Measurements from ENCODE around the gene DUSP9. TPM values are rescaled to one million over a fixed set of nuclear protein-coding genes. Genes with fewer than 3 reads are reported as not detected.
"Not testable (repeated sequence)": the region's sequence is repeated elsewhere in the genome, so short reads cannot be mapped to it uniquely, and the experiment has no call there.

Gene DUSP9
- total and polyA plus RNA-seq, 12 donors, result 0.11 to 15.9 (median 0.24) TPM; not detected in 6

GRCh38 chrX:153690466-153690865 lies 43.5 kb downstream of the DUSP9 start:
- WGBS, 4 donors, result 76 to 86% methylated on average over 13 to 14 of the region's 14 CpGs; no CpG with 5 or more reads in 2 of the 4 donors
- Histone ChIP-seq H3K4me3 (no peak overlapping the region), H3K27me3 (peaks cover 4% of the 10 kb centered on the region), H3K36me3 (replicated peaks in 1 of 2) (no peaks in the 10 kb centered on the region), H3K4me1 (replicated peaks in 1 of 2) (no peaks in the 10 kb centered on the region), H3K9me3 (replicated peaks in 1 of 3) (no peaks in the 10 kb centered on the region), H3K27ac (no peak overlapping the region)
- DNase-seq, result peak in 1 of 7 donors; percentile 7
- intact Hi-C loops (cut with DNase I), result no loop called here
- TF ChIP-seq CTCF (IDR thresholded peaks at IDR 0.05) (no peak), POLR2A (IDR thresholded peaks at IDR 0.05) (no peak)

- H3K36me3 ChIP-seq (replicated peaks in 1 of 2); H3K9me3 ChIP-seq (replicated peaks in 1 of 3); intact Hi-C loops (cut with DNase I); H3K4me3 ChIP-seq; H3K4me1 ChIP-seq (replicated peaks in 1 of 2); H3K27ac ChIP-seq; H3K27me3 ChIP-seq: not testable (repeated sequence)
- DNase-seq, result peak in 1 of 7 donors; percentile 11
- 77 to 95% (median 84%) methylated on average over 4 to 21 of the region's 21 CpGs for WGBS, 4 donors
Measured at GRCh38 chrX:153691032-153691827, 44.2 kb downstream of the DUSP9 start.

GRCh38 chrX:153692003-153692402 lies 45.0 kb downstream of the DUSP9 start:
- no peaks in the 10 kb centered on the region for H3K27me3 ChIP-seq
- intact Hi-C loops (cut with DNase I), result no loop called here
- no peaks in the 10 kb centered on the region for H3K36me3 ChIP-seq (replicated peaks in 1 of 2)
- WGBS, 4 donors, result 76 to 77% methylated on average over 4 of the region's 4 CpGs; no CpG with 5 or more reads in 2 of the 4 donors
- TF ChIP-seq POLR2A (IDR thresholded peaks at IDR 0.05) (no peak), CTCF (IDR thresholded peaks at IDR 0.05) (no peak)
- no peaks in the 10 kb centered on the region for H3K9me3 ChIP-seq (replicated peaks in 1 of 3)
- H3K4me1 ChIP-seq (replicated peaks in 1 of 2), result no peaks in the 10 kb centered on the region
- no peak overlapping the region for H3K4me3 ChIP-seq
- no peak for DNase-seq
- H3K27ac ChIP-seq, result no peak overlapping the region

DNA sequence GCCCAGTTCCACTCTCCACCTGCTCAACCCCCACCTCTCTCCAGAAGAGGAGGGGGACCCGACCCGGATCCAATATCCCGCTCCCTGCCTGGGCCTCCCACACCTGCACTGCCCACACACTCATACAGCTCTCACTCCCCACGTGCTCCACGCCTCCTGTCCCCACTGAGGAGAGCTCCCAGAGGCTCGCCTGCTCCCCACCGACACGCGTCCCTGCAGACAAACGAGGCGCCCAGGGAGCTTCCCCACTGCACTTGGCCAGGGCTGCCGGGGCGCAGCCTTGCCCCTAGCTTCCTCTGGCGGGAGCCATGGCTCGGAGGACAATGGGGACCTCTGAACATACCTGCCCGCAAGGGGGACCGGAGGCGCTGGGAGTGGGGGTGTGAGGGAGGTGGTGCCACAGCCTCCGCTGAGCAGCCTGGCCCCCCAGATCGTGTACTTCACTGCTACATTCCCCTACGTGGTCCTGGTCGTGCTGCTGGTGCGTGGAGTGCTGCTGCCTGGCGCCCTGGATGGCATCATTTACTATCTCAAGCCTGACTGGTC lies 45.7 kb downstream of the DUSP9 start:
- DNase-seq, result peak in 1 of 7 donors; percentile 8
- H3K27ac ChIP-seq, result no peak overlapping the region
- H3K36me3 ChIP-seq (replicated peaks in 1 of 2), result no peaks in the 10 kb centered on the region
- no peaks in the 10 kb centered on the region for H3K27me3 ChIP-seq
- H3K4me3 ChIP-seq, result no peak overlapping the region
- intact Hi-C loops (cut with DNase I), result no loop called here
- no peaks in the 10 kb centered on the region for H3K9me3 ChIP-seq (replicated peaks in 1 of 3)
- TF ChIP-seq POLR2A (IDR thresholded peaks at IDR 0.05) (no peak), CTCF (IDR thresholded peaks at IDR 0.05) (no peak)
- WGBS, 4 donors, result 76 to 82% (median 81%) methylated on average over 12 to 24 of the region's 24 CpGs
- H3K4me1 ChIP-seq (replicated peaks in 1 of 2), result no peaks in the 10 kb centered on the region
